ENCODE measurements around the gene LRMDA.
"Not testable (repeated sequence)": the region's sequence is repeated elsewhere in the genome, so short reads cannot be mapped to it uniquely, and the experiment has no call there.

Gene LRMDA

DNA sequence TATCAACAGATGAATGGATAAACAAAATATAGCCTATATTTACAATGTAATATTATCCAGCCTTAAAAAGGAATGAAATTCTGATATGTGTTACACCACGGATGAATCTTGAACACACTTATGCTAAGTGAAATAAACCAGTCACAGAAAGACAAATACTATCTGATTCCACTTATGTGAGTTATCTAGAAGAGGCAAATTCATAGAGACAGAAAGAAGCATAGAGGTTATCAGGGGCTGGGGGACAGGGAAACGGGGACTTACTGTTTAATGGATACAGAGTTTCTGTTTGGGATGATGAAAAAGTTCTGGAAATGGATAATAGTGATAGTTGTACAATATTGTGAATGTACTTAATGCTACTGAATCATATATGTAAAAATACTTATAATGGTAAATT lies 329.9 kb downstream of the LRMDA start:
- no peak for DNase-seq

DNA sequence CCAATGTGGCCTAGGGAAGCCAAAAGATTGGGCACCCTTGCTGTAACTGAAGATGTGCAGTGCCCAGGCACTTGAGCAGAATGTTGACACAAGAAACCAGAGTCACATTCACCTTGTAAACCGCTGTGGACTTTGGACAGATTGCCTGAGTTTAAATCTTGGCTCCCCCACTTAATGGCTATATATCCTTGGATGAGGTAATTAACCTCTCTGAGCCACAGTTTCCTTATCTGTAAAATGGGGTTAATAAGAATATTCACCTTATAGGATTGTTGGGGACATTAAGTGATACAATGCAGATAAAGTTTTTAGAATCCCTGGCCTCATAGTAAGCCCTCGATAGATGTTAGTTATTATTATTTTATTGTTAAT lies 331.0 kb downstream of the LRMDA start:
- no peak for DNase-seq

DNA sequence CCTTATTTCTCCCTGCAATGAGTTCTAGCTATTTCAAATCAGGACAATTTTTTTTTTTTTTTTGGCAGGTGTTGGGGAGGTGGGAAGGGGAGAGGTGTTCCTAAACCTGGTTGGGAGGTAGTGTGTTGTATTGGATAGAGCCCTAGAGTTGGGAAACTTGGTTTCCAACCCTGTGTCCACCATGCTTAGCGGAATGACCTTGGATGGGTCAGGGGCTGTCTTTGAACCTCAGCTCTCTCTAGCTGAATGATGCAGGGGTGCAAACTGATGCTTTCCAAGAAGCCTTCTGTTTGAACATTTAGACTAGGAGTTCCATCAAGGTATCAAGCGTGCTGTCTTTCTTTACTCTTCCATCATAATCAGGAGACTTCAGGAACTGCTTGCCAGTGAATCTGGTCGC lies 332.2 kb downstream of the LRMDA start:
- no peak for DNase-seq

DNA sequence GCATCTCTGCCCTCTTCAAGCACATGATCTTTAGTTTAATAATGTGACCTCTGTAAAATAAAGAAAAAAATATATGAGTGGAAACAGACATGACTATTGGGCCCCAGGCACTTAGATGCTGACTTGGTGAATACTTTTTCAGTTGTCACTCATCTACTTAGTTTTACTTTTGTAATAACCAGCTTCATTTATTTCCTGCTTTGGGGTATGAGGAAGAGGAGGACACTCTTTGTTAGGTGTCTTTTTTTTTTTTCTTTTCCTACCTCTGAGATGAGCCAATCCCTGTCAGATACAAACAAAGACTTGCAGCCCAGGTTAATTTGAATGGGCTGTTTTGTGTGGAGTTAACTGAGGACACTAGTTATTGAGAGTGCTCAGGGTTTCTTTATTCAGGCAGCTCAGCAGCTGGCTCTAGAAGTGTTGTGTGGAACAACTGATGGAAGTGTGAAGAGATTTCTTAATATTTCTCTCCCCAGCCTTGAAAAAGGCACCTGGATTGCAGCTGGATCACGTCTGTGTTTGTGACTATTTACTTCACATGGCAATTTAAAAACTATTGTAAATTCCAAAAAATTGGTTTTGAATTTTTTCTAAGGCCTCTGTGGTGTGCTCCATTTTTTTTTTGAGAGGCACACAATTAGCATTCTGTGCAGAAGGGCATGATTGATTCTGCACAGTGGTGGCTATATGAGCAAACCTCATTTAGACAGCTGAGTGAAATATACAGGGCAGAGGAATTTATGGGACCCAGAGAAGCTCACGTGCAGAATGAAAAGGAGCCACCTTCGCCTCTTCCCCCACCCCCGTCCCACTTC lies 333.8 kb downstream of the LRMDA start:
- no peak for DNase-seq

DNA sequence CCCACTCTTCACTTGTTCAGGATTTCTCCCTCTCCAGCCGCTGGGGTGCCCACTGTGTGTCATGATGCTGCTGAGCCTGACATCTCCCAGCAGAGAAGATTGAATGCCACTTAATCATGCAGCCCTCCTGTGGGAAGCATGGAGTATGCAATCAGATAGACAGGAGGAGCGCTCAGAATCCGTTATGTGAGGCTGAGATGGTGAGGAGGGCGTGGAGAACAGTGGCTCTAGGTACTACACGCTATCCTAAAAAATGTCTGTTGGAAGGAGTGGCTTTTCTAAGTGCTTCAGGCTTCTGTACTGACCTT lies 334.3 kb downstream of the LRMDA start:
- no peak for DNase-seq

DNA sequence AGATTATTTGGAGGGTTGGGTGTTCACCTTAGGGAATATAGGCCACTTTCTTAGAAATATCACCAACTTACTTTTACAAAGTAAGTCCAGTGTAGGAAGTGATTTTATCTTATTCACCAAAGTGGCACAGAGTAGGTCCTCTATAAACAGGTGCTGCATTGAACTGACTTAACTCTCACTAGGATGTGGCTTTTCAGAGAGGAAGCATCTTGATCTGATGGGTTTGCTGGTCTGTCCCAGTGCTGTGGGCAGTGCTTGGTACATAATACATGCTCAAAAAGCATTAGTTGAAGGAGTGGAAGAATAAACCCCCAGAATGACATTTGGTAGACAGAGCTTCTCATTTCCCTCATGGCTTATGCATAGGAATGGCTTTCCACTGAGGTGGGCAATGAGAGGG lies 334.7 kb downstream of the LRMDA start:
- no peak for DNase-seq

DNA sequence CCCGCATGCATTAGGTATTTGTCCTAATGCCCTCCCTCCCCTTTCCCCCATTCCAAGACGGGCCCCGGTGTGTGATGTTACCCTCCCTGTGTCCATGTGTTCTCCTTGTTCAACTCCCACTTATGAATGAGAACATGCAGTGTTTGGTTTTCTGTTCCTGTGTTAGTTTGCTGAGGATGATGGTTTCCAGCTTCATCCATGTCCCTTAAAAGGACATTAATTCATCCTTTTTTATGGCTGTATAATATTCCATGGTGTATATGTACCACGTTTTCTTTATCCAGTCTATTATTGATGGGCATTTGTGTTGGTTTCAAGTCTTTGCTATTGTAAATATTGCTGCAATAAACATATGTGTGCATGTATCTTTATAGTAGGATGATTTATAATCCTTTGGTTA lies 335.3 kb downstream of the LRMDA start:
- not testable (repeated sequence) for DNase-seq

DNA sequence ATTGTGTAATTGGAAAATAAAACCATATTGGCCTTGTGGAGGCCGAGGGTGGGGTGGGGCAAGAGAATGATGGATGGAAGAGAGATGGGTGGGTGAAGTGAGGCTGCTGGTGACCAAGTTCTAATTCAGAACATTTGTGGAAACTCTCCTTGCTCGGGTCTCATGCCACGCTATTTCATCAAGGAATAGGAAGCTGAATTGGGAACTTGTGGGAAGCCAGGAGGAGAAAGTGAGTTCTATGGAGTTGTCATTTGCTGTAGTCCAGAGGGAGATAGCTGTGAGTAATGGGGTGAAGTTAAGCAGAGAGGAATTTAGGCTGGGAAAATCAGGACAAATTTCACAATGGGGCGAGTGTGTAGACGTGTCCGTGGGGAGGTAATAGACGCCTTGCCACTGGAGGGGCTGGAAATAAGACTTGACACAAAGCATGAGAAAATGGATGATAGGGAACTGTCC lies 339.2 kb downstream of the LRMDA start:
- no peak for DNase-seq

DNA sequence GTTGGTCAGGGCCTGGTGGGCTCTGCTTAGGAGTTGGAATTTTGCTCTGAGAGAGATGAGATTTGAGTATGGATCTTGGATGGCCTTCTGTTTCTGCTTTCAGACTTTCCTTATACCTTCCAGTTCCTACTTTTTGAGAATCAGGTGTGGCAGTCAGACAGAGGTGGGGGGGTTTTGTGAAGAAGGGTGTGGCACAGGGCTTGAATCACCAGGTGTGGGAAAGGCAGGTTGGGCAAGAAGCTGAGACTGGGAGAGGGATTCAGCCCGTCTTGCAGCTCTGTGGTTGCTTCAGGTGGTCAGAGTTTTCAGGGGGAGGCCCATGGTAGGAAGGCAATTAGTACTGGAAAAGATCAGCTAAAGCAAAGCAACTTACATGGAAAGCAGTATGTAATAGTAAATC lies 340.2 kb downstream of the LRMDA start:
- DNase-seq: no peak

DNA sequence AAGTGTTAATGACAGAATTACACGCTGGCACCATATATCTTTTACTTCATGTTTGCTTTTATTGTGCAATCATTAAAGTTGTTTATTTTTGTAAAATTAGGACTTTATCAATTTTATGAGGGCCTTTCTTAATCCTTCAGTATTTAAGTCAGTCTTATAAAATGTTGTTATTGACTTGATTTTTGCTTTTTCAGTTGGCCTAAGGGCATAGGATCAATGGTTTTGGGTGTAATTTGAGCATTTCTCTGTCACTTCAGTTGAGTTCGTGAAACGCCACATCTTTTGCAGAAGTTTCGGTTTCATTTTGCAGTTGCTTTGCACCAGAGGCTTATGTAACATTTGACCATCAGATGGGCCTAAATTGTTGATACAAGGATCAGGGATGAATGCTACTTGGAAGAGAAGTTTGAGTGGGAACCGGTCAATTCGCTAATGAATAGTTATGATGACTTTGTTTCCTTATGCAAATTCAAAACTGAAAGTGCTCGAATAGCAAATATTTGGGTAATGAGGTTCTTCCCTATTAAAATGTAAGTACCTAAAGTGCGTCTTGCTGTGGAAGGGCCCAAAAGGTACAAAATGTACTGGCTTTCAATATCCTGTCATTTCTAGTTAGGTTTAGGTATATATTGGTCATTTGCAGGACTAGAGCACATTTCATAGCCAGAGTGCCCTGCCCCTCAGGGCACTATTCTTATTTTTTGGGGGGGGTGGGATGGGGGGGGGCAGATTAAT lies 340.9 kb downstream of the LRMDA start:
- no peak for DNase-seq

DNA sequence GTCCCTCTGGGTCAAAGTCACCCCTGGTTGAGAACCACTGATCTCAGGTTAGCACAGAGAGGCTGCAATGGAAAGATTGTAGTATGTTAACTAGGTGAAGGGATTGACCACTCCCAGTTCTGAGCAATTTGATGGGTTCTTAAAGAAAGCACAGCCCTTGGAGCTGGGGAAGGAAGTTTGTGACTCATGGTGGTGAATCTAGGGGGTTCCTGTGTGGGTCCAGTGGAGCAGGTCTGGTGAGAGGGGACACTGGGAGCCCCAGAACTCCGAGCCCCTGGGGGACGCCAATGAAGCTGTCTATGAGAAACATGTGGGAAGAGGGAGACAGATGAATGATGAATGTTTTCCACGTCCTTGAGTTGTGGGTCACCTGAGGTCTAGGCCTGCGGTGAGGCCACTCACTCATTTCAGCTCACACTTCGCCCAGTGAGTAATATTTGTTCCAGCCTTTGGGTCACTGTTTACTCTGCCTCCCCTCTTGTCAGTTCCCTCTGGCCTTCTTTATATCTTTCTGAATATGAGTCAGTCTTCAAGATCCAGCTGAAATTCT lies 341.9 kb downstream of the LRMDA start:
- no peak for DNase-seq

DNA sequence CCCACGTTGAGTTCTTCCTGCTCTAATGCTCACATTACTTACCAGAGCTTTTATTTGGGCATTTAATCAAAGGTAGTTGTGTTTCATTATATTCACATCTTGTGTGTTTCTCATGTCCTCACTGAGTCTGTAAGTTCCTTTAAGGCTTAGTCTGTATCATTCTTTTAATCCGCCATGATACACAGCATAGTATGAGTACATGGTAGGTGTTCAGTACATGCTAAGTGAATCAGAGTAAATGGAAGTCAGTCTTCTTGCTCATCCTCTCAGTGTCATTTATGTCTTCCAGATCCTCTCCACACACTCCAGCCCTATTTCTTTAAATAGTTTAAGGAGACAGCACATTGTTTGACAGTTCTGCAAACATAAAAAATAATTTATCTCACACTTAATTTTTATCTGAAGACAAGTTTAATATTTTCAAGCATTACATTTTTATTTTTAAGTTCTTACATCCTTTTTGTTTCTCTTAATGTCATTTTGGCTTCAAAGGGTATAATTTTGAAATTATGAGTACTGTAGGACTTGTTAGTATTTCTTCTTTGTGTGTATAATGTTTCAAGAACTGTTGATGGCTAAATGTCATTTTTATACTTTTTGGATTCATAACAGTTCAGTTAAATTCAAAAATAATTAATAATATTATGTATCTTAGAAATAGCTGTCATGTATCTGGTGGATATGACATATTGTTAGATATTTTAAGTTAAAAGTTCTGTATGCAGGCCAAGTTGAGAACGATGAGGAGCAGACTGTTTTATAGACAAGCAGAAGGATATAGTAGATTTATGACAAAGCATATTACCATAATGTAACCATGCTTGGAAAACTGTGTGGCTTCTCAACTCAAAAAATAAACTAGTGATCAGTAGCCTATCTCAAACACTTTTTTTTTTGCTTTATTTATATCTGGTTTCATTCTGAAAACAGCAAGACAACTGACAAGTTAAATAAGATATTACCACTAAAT lies 342.7 kb downstream of the LRMDA start:
- DNase-seq: no peak

DNA sequence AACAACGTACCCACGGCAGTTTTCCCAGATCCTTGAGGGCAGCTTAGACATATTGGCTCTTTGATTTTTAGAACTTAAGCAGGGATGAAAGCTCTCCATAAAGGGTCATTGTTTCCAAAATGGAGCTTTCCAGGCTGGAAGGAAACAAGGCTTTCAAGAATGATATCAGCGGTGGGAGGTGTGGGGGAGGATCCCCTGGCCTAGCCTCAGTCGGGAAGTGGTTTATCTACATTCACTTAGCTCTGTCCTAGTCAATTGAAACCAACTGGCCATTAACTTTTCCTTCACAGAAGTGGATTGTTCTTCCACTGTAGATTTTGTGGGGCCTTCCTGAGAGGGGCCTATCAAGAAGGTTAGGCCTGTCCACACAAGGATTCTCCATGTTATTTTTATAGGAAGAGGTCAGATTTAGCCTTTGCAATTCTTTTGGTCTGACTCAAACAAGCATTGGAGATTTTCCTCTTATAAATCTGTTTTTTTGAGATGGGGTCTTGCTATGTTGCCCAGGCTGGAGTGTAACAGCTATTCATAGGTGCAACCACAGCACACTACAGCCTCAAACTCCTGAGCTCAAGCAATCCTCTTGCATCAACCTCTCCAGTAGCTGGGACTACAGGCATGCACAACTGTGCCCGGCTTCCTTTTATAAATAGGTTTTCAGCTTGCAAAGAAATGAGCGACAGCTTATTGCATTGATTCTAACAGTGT lies 343.5 kb downstream of the LRMDA start:
- no peak for DNase-seq

DNA sequence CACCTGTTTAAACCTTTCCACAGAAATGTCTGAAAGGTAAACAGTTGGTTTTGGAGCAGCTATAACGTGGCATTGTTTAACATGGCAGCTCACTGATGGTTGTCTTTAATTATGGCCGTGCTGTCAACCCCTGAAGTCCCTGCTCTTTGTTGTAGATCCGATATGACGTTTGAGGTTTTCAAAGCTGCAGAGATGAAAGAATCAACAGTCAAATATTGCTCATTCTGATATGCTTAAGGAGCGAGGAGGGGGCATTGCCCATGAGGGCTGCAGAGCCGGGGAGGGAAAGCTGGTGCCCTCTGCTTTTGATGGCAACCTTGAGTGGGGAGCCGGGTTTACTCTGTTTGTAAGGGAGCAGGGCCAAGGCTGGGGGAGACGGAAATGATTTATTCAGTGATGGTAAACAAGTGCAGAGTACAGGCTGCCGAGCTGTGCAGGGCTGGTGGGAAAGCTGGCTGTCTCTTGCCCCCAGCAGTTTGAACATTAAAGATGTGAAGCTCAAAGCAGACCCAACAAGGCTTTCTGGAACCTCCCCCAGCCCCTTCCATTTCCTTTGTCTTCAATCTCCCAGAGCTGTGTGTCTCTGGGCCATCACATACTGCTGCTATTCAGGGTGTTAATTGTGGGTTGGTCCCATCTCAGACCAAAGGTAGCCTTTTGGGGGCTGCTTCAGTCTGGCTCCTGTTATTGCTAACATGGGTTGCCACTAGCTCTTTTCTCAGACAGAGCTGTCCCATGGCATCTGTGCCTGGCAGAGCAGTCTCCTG lies 345.5 kb downstream of the LRMDA start:
- DNase-seq: no peak

DNA sequence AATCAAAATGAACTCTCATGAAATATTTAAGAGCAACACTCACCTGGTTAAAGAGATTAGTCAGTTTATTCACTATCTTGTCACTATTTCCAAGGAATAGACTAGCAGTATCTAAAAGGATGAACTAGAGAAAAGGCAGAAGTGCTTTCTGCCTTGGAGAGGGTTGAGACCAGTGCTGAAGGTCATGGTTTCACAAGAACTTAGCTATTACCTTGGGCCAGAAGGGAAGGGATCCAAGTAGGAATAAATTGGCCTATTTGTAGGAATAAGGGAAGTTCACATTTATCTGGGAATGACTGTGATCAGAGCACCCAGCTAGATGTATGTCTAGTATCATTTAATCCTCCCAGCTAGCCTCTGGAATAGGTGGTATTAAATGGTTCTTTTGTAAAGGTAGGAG lies 347.2 kb downstream of the LRMDA start:
- DNase-seq: no peak

DNA sequence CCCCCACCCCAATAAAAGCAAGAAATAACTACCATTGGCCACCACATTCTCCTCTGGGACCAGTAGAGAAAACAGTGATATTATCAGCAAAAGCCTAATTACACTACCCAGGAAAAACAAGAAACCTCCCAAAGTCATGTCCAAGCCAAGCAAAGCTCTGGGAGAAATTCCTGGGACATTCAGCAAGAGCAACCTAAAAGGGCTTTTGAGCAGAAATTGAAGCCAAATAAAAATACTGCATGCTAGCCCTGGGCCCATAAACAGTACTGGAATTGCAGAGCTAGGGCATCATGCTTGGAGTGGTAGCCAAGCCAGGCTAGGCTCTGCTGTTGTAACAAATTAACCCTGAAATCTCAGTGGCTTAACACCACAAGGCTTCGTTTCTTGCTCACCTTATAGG lies 347.9 kb downstream of the LRMDA start:
- DNase-seq: no peak

DNA sequence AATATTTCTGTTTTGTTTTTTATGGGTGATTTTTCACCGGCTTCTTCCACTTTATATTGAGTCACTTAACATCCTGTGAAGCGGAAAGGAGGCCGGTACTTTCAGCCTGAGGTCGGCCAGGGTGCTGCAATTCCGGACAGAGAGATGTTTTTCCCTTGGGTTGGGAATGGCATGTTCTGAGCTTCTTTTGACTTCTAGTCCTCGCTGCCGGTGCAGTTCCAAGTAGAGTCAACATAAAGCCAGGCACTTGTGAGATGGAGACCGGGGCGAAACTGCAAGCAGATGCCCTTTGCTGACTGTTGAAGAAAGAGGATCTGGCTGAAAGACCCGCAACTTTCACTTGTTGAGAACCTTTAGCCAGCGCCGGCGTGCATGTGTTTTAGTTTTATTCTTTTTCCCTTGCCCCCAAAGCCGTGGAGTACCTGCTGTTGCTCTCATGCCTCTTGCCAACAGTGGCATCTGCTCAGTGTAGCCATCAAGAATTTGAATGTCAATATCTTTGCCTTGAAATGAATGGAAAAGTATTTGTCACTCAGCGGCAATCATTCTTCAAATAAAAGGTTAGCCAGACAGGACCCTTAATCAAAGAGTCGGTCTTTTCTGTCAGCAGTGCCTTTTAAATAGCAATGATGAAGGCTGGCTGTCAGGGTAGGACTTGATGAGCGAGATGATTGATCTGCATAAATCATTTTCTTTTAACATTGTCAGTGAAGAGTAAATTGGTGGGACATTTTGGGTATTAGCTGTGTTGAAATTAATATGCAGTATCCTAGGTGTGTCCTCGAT lies 351.2 kb downstream of the LRMDA start:
- no peak for DNase-seq

DNA sequence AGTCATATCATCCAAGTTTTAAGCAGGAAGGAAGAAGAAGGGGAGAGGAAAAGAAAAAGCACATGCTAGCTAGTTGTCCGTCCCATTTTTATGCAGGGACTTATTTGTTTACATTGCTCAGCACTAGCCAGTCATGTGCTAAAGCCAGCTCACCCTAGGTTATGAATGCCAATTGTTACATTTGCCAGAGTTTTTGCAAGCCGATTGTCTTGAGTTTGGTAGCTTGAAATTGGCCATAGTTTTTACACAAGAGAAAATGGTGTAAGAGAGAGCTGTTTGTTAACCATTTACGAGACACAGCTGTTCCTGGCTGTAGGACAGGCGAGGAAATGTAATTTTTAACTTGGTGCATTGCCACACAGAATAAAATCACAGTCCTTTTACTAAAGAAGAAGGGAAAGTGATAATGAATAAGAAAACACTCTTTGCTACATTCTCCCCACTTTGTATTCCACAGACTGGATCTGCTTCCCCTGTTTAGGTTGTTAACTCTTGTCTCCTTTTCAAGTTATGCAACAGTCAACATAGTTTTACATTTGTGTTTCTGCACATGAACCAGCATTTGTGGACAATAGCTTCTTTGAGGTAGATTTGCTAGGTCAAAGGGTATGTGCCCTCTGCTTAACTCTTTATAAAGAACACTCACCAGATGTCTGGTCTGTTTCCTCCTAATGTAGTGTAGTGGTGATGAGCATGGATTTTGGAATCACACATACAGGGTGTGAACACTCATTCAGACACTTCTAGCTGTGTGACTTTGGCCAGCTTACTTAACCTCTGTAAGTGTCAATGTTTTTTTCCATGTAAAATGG lies 357.2 kb downstream of the LRMDA start:
- no peak for DNase-seq

DNA sequence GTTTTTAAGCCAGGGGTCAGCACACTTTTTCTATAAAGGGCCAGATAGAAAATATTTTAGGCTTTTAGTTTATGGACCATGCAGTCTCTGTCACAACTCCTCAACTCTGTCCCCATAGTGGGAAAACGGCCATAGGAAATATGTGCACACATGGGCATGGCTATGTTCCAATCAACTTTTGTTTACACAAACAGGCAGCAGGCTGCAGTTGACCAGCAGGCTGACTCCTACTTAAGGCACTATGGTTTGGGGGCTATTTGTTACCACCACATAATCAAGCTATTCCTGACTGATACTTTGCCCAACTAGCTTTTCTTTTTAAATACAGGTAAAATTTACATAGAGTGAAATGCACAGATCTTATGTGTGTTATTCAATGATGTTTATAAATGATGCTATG lies 362.4 kb downstream of the LRMDA start:
- no peak for DNase-seq

DNA sequence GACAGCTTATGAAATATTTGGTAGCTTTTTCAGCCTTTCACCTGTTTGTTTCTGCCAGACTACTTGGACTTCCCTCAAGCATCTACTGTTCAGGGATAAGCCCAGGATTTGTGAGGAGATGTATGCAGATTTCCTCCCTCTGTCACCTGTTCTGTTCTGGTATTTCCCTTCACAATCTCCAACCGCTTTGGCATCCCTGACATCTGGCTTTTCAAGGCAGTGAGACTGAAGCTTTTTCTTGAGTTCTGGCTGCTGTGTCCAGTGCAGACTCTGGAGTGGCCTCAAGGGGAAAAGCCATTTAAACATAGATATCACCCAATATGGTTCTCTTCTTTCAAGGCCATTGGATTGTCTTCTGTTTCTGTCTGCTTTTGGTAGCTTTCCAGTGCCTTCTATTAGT lies 369.7 kb downstream of the LRMDA start:
- no peak for DNase-seq
